GM19324 (cell line): ENCODE measurements around the gene REG3G.
"Not testable (repeated sequence)": the region's sequence is repeated elsewhere in the genome, so short reads cannot be mapped to it uniquely, and the experiment has no call there.

Experiments used
- ATAC-seq: cut with Tn5 transposase; IDR thresholded peaks from one replicate; pipeline ENCODE4 v1.9.1; 2021; ENCODE audit warnings: mild to moderate bottlenecking, moderate library complexity; ENCODE audit not compliant: unreplicated experiment, low FRiP score

The REG3G gene

DNA sequence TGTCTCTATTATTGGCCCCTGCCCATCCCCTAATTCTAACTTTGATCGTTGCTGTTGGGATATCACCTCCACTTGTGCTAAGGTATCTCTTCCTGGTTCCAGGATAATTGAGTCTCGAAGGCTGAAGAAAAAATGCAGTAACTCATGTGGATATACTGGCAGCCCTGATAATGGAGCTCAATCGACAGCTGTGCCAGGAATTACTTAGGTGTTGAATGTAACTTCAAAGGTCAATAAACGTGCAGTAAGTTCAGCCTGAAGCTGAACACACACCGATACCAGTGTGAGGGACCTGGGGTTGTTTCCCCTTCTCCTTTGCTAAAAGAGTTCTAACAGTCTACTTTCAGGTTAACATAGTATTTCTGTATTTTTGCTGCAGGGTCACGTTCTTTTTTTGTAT is 11.9 kb upstream of the REG3G start:
- no peak for ATAC-seq

DNA sequence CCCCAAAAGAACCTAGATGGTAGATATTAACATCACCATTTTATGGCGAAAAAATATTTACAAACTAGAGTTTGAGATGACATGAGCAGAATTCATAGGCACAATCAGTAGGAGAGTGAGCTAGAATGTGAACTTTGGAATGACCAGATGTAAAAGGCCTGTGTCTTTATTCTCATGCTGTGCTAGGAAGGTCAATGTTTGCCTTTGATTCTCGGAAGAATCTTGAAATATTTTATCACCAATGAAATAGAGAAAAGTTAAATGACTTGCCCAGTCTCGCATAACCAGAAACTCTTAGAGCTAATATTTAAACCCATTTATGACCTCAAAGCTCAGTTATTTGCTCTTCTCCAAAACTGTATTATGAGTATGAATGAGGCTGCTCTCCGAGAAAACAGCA is 9.2 kb upstream of the REG3G start:
- ATAC-seq = no peak

DNA sequence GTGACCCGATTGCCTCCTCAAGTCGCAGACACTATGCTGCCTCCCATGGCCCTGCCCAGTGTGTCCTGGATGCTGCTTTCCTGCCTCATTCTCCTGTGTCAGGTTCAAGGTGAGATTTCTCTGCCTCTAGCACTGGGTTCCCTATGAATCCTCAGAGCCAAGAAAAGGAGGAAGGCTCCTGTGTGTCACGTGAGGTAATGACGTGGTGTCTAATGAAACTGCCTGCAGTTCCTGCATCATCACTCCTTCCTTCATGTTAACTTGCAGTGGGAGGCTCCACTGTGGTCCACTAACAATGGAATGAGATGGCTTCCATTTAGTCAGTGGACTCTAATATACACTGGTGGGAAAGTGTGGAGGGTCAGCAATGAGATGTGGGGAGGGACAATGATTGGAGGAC is 559 bp downstream of the REG3G start:
- ATAC-seq = no peak

DNA sequence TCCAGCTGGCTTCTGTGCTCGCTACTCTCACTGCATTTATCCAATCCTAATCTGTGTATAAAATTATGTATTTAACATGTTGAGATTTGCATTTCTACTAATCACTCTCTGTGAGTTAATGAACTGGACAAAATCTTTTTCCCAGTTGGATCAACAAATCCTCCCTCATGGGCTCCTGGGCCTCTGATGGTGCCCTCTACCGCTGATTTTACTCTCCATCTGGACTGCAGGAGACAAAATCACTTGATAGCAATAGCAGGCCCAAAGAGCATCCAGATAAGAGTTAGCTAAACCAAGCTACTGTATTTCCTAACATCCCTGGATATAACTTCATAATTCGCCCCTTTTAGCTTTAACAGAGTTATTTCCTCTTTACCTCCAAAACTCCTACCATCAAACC is 14.4 kb downstream of the REG3G start:
- no peak for ATAC-seq

DNA sequence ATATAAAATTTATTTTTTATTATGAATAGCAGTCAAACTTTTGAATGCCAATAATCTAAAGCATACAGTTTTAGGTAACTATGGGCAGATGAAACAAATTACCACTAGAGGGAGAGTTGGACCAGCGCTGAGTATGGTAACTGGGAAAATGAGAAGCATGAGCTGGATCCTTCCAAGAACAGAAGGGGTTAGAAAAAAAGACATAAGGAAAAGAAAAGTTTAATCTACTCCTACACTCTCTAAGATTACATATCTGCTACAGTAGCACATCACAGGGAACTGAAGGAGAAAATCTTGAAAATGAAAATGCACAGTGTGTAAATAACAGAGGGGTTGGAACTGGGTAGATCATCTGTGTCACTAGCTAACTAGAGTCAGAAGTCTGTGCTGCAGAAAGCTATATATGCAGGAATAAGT is 15.5 kb downstream of the REG3G start:
- no peak for ATAC-seq

DNA sequence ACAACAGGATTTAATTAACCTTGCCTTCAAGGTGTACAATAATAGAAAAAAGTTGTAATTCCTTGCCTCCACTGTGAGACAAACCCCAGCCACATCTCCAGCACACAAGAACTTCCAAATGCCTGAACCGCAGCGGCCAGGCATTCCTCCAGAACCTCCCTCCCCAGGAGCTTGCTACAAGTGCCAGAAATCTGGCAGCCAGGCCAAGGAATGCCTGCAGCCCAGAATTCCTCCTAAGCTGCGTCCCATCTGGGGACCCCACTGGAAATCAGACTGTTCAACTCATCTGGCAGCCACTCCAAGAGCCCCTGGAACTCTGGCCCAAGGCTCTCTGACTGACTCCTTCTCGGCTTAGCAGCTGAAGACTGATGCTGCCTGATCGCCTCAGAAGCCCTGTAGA is 28.0 kb downstream of the REG3G start:
- ATAC-seq = not testable (repeated sequence)

DNA sequence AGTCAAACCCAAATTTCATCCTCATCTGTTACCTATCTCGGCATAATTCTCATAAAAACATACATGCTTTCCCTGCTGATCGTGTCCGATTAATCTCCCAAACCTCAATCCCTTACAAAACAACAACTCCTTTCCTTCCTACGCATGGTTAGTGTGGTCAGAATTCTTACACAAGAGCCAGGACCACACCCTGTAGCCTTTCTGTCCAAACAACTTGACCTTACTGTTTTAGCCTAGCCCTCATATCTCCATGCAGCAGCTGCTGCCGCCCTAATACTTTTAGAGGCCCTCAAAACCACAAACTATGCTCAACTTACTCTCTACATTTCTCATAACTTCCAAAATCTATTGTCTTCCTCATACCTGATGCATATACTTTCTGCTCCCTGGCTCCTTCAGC is 29.3 kb downstream of the REG3G start:
- ATAC-seq = not testable (repeated sequence)

DNA sequence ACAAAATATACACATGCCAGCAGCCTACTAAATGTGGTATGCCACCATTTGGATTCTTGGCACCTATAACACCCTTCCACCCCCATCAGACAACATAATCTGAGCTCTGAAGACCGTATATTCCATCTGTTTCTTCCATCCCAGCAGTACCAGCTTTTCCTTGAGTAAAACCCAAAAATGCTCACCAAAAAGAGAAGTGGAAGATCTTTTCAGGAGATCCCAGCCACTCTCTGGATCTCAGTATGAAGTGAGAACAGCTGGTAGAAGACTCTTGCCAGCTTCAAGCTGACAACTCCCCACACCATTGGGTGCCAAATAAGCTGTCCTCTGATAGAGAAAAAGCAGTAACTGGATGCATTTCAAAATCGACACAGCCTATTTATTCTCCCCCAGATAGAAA is 39.7 kb downstream of the REG3G start:
- no peak for ATAC-seq

DNA sequence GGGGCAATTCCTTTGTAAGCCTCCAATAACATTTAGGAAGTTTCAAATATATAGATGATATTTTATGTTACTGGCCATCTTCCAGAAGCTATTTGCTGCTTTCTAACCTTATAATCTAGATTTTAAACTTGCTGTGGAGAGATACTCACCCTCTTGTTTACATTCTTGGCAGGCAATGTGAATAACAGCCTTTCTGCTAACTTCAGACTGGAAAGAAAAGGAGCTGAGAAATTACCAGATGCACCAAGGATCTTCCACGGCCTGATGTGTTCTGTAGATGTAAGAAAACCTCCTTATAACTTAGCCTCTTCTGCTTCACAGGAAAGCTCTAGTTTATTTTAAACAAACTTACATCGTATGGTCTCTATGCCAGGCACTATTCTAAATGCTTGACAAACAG is 45.6 kb downstream of the REG3G start:
- no peak for ATAC-seq
